Astrocyte (in vitro differentiated cells and primary cell): ENCODE measurements around the gene BABAM1. TPM values are rescaled to one million over a fixed set of nuclear protein-coding genes. Genes with fewer than 3 reads are reported as not detected.
A peak's percentile ranks its signal among the peaks of the same experiment; 100 is the strongest.

Experiments used
- DNase-seq: peaks from one replicate; pipeline ENCODE4 v3.0.0-alpha.2; 2010; ENCODE audit warnings: low read depth
- FAIRE-seq: peaks from 2 replicates; lab custom pipeline; 2011; peaks lifted over from hg19 to GRCh38; lab: Jason Lieb, UNC
- H2AFZ ChIP-seq: 2 replicates; pipeline ENCODE4 v1.6.0; 2012; ENCODE audit warnings: low read depth, low read length, inconsistent platforms
- H3K27ac ChIP-seq: 2 replicates; pipeline ENCODE4 v1.5.1; 2011; ENCODE audit warnings: low read depth, low read length, inconsistent platforms
- H3K27me3 ChIP-seq: 2 replicates; pipeline ENCODE4 v1.6.0; 2011; ENCODE audit warnings: low read length, inconsistent platforms; ENCODE audit not compliant: insufficient read depth
- H3K36me3 ChIP-seq: 2 replicates; pipeline ENCODE4 v1.5.1; 2011; ENCODE audit warnings: low read length, inconsistent platforms; ENCODE audit not compliant: insufficient read depth
- H3K4me1 ChIP-seq: 2 replicates; pipeline ENCODE4 v1.5.1; 2011; ENCODE audit warnings: low read length, inconsistent platforms; ENCODE audit not compliant: insufficient read depth
- H3K4me2 ChIP-seq: 2 replicates; pipeline ENCODE4 v1.6.0; 2012; ENCODE audit warnings: low read length, inconsistent platforms
- H3K4me3 ChIP-seq: 2 replicates; pipeline ENCODE4 v1.5.1; 2011; ENCODE audit warnings: low read depth, mild to moderate bottlenecking, low read length, inconsistent platforms; ENCODE audit not compliant: insufficient read depth
- H3K79me2 ChIP-seq: 2 replicates; pipeline ENCODE4 v1.6.0; 2012; ENCODE audit warnings: mild to moderate bottlenecking, low read length, inconsistent platforms; ENCODE audit not compliant: insufficient read depth
- H3K9ac ChIP-seq: 2 replicates; pipeline ENCODE4 v1.6.0; 2012; ENCODE audit warnings: mild to moderate bottlenecking, low read length, inconsistent platforms
- H3K9me3 ChIP-seq: 2 replicates; pipeline ENCODE4 v1.5.1; 2012; ENCODE audit warnings: low read depth, mild to moderate bottlenecking, low read length, inconsistent platforms; ENCODE audit not compliant: insufficient read depth
- H4K20me1 ChIP-seq: 2 replicates; pipeline ENCODE4 v1.6.0; 2012; ENCODE audit warnings: low read length, inconsistent platforms; ENCODE audit not compliant: insufficient read depth
- H3K27ac Mint-ChIP-seq: one replicate; pipeline ENCODE4 v1.8.0; 2021; ENCODE audit warnings: mild to moderate bottlenecking, mixed read lengths; ENCODE audit not compliant: unreplicated experiment
- H3K27me3 Mint-ChIP-seq: one replicate; pipeline ENCODE4 v1.8.0; 2021; ENCODE audit warnings: low read depth, mixed read lengths; ENCODE audit not compliant: unreplicated experiment
- H3K36me3 Mint-ChIP-seq: one replicate; pipeline ENCODE4 v1.8.0; 2021; ENCODE audit warnings: low read depth, mixed read lengths; ENCODE audit not compliant: unreplicated experiment
- H3K4me1 Mint-ChIP-seq: one replicate; pipeline ENCODE4 v1.8.0; 2021; ENCODE audit warnings: low read depth, mixed read lengths; ENCODE audit not compliant: unreplicated experiment
- H3K4me3 Mint-ChIP-seq: one replicate; pipeline ENCODE4 v1.8.0; 2021; ENCODE audit warnings: mild to moderate bottlenecking, moderate library complexity, mixed read lengths; ENCODE audit not compliant: unreplicated experiment
- H3K9me3 Mint-ChIP-seq: one replicate; pipeline ENCODE4 v1.8.0; 2021; ENCODE audit warnings: mild to moderate bottlenecking, mixed read lengths; ENCODE audit not compliant: unreplicated experiment
- EZH2 ChIP-seq: IDR thresholded peaks from 2 replicates; pipeline ENCODE4 v1.6.1; 2012; ENCODE audit warnings: mild to moderate bottlenecking, low read length, inconsistent platforms; ENCODE audit not compliant: insufficient read depth
- total RNA-seq: library from RNA; stranded (reverse); gene quantifications from 2 replicates; pipeline ENCODE4 v1.2.1, GENCODE V29; 2021
- TF ChIP-seq, protein P1 (sequence below): IDR thresholded peaks from 2 replicates; pipeline ENCODE4 v1.5.1; 2011; ENCODE audit warnings: low read depth, mild to moderate bottlenecking, inconsistent platforms, low read length, moderate library complexity; ENCODE audit not compliant: insufficient read depth

Gene BABAM1
- total RNA-seq, 1 donor from 2014 or later = 112 TPM

DNA sequence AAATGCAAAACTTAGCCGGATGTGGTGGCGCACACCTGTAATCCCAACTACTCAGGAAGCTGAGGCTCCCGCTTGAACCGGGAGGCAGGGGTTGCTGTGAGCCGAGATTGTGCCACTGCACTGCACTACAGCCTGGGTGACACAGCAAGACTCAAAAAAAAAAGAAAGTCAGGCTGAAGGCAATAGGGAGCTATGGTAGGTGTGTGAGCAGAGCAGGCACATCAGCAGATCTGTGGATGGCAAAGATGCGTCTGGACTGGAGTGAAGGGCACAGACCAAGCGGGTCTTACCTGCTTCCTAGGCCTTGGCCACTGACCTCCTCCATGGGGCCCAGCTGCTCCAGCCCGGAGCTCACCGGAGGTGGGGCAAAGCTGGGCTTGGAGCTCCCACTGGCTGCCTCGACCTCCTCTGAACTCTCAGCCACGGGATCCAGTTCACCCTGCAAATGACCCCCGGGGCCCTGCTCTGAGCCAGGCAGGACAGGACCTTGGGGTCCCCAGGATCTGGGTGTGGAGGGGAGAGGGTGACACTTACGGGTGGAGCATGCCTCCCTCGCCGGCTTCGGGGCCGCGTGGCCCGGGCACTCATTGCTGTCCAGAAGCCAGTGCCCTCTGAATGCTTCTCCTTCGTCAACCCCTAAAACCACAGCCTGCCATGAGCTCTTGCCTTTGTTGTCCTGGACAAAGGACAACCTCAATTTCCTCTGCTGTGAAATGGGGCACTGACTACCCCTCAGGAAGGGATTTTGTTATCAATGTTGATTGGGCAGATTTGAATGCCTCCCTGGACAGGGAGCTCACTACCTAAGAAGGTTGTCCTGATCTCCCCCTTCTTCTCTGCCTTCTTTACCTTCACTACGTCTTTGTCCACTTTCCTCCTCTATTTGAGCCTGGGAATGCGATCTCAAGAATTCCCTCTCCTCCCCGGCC, 3.3 kb upstream of the BABAM1 start:
- H3K36me3 Mint-ChIP-seq = no peaks in the 10 kb centered on the region
- Histone ChIP-seq H3K9me3 (peaks cover 10% of the 10 kb centered on the region), H4K20me1 (no peaks in the 10 kb centered on the region), H3K27ac (no peak overlapping the region), H3K27me3 (no peaks in the 10 kb centered on the region), H3K79me2 (peaks cover 14% of the 10 kb centered on the region), H3K9ac (no peak overlapping the region), H3K4me1 (no peaks in the 10 kb centered on the region), H3K4me3 (no peak overlapping the region), H3K4me2 (no peak overlapping the region), H2AFZ (peak overlapping the region; percentile 47), H3K36me3 (no peaks in the 10 kb centered on the region)
- TF ChIP-seq EZH2 = no peak
- TF ChIP-seq, protein P1, sequence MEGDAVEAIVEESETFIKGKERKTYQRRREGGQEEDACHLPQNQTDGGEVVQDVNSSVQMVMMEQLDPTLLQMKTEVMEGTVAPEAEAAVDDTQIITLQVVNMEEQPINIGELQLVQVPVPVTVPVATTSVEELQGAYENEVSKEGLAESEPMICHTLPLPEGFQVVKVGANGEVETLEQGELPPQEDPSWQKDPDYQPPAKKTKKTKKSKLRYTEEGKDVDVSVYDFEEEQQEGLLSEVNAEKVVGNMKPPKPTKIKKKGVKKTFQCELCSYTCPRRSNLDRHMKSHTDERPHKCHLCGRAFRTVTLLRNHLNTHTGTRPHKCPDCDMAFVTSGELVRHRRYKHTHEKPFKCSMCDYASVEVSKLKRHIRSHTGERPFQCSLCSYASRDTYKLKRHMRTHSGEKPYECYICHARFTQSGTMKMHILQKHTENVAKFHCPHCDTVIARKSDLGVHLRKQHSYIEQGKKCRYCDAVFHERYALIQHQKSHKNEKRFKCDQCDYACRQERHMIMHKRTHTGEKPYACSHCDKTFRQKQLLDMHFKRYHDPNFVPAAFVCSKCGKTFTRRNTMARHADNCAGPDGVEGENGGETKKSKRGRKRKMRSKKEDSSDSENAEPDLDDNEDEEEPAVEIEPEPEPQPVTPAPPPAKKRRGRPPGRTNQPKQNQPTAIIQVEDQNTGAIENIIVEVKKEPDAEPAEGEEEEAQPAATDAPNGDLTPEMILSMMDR = no peak
- H3K4me1 Mint-ChIP-seq = peaks cover 2% of the 10 kb centered on the region
- no peak overlapping the region for H3K27ac Mint-ChIP-seq
- no peaks in the 10 kb centered on the region for H3K9me3 Mint-ChIP-seq
- peaks cover 10% of the 10 kb centered on the region for H3K27me3 Mint-ChIP-seq
- no peak for DNase-seq
- no peak for FAIRE-seq
- no peak overlapping the region for H3K4me3 Mint-ChIP-seq

DNA sequence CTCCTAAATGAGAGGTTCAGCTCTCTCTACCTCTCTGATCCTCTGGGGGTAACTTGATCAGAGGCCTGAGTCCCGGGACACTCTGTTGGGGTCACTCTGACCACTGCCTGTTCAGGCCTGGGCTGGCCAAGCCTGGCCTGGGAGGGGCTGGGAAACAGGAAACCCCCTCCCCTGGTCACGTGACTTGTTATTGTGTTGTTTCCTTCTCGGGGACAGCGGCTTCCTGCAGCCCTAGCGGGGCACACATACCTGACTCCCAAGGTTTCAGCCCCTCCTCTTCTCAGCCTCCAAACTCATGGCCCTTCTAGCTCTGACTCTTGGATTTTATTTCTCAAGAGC, 2.6 kb upstream of the BABAM1 start, which contains the start of gene USHBP1:
Gene USHBP1, minus strand, starts transcription at position 105 of the 339 bp plus-strand sequence. CDS start 446 bp downstream, outside the sequence.
- H3K4me3 Mint-ChIP-seq = no peak within 1 kb of the TSS
- H3K27me3 Mint-ChIP-seq = peaks cover 6% of the 10 kb centered on the region
- no peaks in the 10 kb centered on the region for H3K9me3 Mint-ChIP-seq
- Histone ChIP-seq H2AFZ (peak within 1 kb of the TSS; percentile 47), H3K36me3 (no peaks in the 10 kb centered on the region), H3K27me3 (no peaks in the 10 kb centered on the region), H3K9me3 (peaks cover 4% of the 10 kb centered on the region), H3K79me2 (peaks cover 16% of the 10 kb centered on the region), H4K20me1 (no peaks in the 10 kb centered on the region), H3K4me3 (no peak within 1 kb of the TSS), H3K4me2 (no peak within 1 kb of the TSS), H3K4me1 (no peaks in the 10 kb centered on the region), H3K9ac (no peak within 1 kb of the TSS), H3K27ac (no peak within 1 kb of the TSS)
- H3K36me3 Mint-ChIP-seq = no peaks in the 10 kb centered on the region
- no peak within 1 kb of the TSS for H3K27ac Mint-ChIP-seq
- H3K4me1 Mint-ChIP-seq = peaks cover 2% of the 10 kb centered on the region
- FAIRE-seq (no peak), DNase-seq (no peak)
- no peak for TF ChIP-seq EZH2
- TF ChIP-seq, protein P1 = no peak

DNA sequence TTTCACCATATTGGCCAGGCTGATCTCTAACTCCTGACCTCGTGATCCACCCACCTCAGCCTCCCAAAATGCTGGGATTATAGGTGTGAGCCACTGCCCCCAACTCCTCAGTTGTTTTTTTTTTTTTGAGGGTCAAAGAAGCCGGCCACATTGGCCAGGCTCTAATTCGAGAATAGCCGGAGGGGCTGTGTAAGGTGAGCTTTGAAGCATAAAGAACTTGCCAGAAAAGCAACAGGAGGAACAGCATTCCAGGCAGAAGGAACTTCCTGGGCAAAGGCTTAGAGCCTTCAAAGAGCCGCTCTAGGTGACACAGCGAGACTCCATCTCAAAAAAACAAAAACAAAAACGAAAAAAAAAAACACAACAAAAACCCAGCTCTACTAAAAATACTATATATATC, 1.2 kb upstream of the BABAM1 start:
- TF ChIP-seq, protein P1 = no peak
- TF ChIP-seq EZH2 = no peak
- peaks cover 3% of the 10 kb centered on the region for H3K36me3 Mint-ChIP-seq
- Histone ChIP-seq H3K4me2 (no peak overlapping the region), H3K9ac (no peak overlapping the region), H2AFZ (no peak overlapping the region), H3K4me1 (no peaks in the 10 kb centered on the region), H3K36me3 (peaks cover under 1% of the 10 kb centered on the region), H3K27ac (no peak overlapping the region), H3K9me3 (no peaks in the 10 kb centered on the region), H3K4me3 (no peak overlapping the region), H3K79me2 (peaks cover 16% of the 10 kb centered on the region), H3K27me3 (no peaks in the 10 kb centered on the region), H4K20me1 (no peaks in the 10 kb centered on the region)
- H3K27me3 Mint-ChIP-seq = no peaks in the 10 kb centered on the region
- FAIRE-seq = no peak
- no peak for DNase-seq
- no peak overlapping the region for H3K4me3 Mint-ChIP-seq
- peaks cover 2% of the 10 kb centered on the region for H3K4me1 Mint-ChIP-seq
- no peaks in the 10 kb centered on the region for H3K9me3 Mint-ChIP-seq
- no peak overlapping the region for H3K27ac Mint-ChIP-seq
